Lower leg skin (tissue), 3 donors: ENCODE data around the gene PLSCR2.

Experiments used
- CTCF ChIP-seq, 3 donors: fragments of 450-650 bp; IDR thresholded peaks; one replicate each; pipeline ENCODE4 v1.5.1; 2016; ENCODE audit warnings: antibody characterized with exemption in 3 of 3, mild to moderate bottlenecking in 3 of 3, moderate library complexity in 2 of 3
- POLR2A ChIP-seq, 2 donors: fragments of 450-650 bp; IDR thresholded peaks; one replicate each; pipeline ENCODE4 v1.6.1; 2016 to 2017; ENCODE audit warnings: antibody characterized with exemption in 2 of 2, mild to moderate bottlenecking in 1 of 2, moderate library complexity in 1 of 2

- TF ChIP-seq CTCF (IDR thresholded peaks at IDR 0.05) (no peak), POLR2A (IDR thresholded peaks at IDR 0.05) (no peak)
Observed at GRCh38 chr3:146390957-146391356, 78.4 kb downstream of the PLSCR2 start.
